ENCODE measurements around the gene STARD13. TPM values are rescaled to one million over a fixed set of nuclear protein-coding genes. Genes with fewer than 3 reads are reported as not detected.

Gene STARD13
- polyA plus RNA-seq, 1 donor (not counting 4 experiments of a cell fraction or from before 2014, with no cell fraction given), result 11.9 TPM

GRCh38 chr13:33110713-33111413, 174.7 kb downstream of the STARD13 start:
- Histone ChIP-seq H3K27ac (ENCODE audit: control insufficient read depth, insufficient read depth, low read length) (no peak overlapping the region), H3K9me1 (ENCODE audit: control insufficient read depth, extremely low read depth, insufficient read depth, low read length) (no peaks in the 10 kb centered on the region), H3K36me3 (ENCODE audit: control insufficient read depth in 2 of 2, extremely low read depth in 1 of 2, insufficient read depth in 2 of 2, low read length in 2 of 2) (peaks cover 39 to 41% of the 10 kb centered on the region in 2 experiments), H3K4me1 (ENCODE audit: control insufficient read depth, extremely low read depth, insufficient read depth, low read length) (no peaks in the 10 kb centered on the region), H3K9me3 (ENCODE audit: control insufficient read depth, low read depth, low read length) (no peaks in the 10 kb centered on the region), H3K9ac (ENCODE audit: control insufficient read depth, extremely low read depth, insufficient read depth, low read length) (no peak overlapping the region), H2AFZ (ENCODE audit: control insufficient read depth, low read length) (no peak overlapping the region), H3K4me3 (ENCODE audit: control insufficient read depth in 2 of 3, extremely low read depth in 1 of 3, insufficient read depth in 2 of 3, low read depth in 1 of 3, low read length in 3 of 3) (no peak overlapping the region), H3K4me2 (ENCODE audit: control insufficient read depth, extremely low read depth, insufficient read depth, low read depth, low read length) (no peak overlapping the region), H3K79me2 (ENCODE audit: control insufficient read depth, insufficient read depth, low read length) (no peaks in the 10 kb centered on the region), H4K20me1 (ENCODE audit: control insufficient read depth, extremely low read depth, insufficient read depth, low read length) (no peaks in the 10 kb centered on the region), H3K27me3 (ENCODE audit: control insufficient read depth, extremely low read depth, insufficient read depth, low read length) (no peaks in the 10 kb centered on the region)
- dilution Hi-C loops (cut with MboI; ENCODE audit: extremely low pct_ligation_motif_present, low sequenced_read_pairs), result no loop called here
- TF ChIP-seq, protein P1, sequence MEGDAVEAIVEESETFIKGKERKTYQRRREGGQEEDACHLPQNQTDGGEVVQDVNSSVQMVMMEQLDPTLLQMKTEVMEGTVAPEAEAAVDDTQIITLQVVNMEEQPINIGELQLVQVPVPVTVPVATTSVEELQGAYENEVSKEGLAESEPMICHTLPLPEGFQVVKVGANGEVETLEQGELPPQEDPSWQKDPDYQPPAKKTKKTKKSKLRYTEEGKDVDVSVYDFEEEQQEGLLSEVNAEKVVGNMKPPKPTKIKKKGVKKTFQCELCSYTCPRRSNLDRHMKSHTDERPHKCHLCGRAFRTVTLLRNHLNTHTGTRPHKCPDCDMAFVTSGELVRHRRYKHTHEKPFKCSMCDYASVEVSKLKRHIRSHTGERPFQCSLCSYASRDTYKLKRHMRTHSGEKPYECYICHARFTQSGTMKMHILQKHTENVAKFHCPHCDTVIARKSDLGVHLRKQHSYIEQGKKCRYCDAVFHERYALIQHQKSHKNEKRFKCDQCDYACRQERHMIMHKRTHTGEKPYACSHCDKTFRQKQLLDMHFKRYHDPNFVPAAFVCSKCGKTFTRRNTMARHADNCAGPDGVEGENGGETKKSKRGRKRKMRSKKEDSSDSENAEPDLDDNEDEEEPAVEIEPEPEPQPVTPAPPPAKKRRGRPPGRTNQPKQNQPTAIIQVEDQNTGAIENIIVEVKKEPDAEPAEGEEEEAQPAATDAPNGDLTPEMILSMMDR (optimal IDR thresholded peaks at IDR 0.05 in 1 of 3, IDR thresholded peaks at IDR 0.05 in 1 of 3, conservative IDR thresholded peaks at IDR 0.05 in 1 of 3; ENCODE audit: extremely low read depth in 1 of 3, insufficient read depth in 2 of 3, low read length in 3 of 3), result no peak
- TF ChIP-seq EZH2 (IDR thresholded peaks at IDR 0.05; ENCODE audit: low read length), result no peak
- FAIRE-seq, result no peak
- DNase-seq (ENCODE audit: low read depth, low spot score), result no peak

DNA sequence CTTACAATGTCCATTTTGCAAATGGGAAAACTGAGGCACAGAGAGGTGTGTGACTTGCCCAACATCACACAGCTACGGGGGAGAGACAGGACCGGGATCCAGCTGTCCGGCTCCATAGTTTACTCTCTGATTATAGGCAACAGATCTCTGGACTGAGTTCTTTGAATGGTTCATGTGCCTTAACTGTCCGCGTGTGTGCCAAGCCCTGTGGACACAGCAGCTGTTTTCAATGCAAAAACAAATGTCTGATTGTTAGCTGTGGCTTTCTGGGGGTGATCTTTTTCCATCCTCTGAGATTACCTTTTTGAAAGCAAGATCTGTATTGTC, 175.2 kb downstream of the STARD13 start:
- Histone ChIP-seq H3K79me2 (ENCODE audit: control insufficient read depth, insufficient read depth, low read length) (no peaks in the 10 kb centered on the region), H3K4me3 (ENCODE audit: control insufficient read depth in 2 of 3, extremely low read depth in 1 of 3, insufficient read depth in 2 of 3, low read depth in 1 of 3, low read length in 3 of 3) (no peak overlapping the region), H3K27ac (ENCODE audit: control insufficient read depth, insufficient read depth, low read length) (no peak overlapping the region), H3K27me3 (ENCODE audit: control insufficient read depth, extremely low read depth, insufficient read depth, low read length) (no peaks in the 10 kb centered on the region), H4K20me1 (ENCODE audit: control insufficient read depth, extremely low read depth, insufficient read depth, low read length) (no peaks in the 10 kb centered on the region), H3K9me3 (ENCODE audit: control insufficient read depth, low read depth, low read length) (no peaks in the 10 kb centered on the region), H3K4me1 (ENCODE audit: control insufficient read depth, extremely low read depth, insufficient read depth, low read length) (no peaks in the 10 kb centered on the region), H3K4me2 (ENCODE audit: control insufficient read depth, extremely low read depth, insufficient read depth, low read depth, low read length) (no peak overlapping the region), H2AFZ (ENCODE audit: control insufficient read depth, low read length) (no peak overlapping the region), H3K36me3 (ENCODE audit: control insufficient read depth in 2 of 2, extremely low read depth in 1 of 2, insufficient read depth in 2 of 2, low read length in 2 of 2) (peaks cover 39 to 42% of the 10 kb centered on the region in 2 experiments), H3K9me1 (ENCODE audit: control insufficient read depth, extremely low read depth, insufficient read depth, low read length) (no peaks in the 10 kb centered on the region), H3K9ac (ENCODE audit: control insufficient read depth, extremely low read depth, insufficient read depth, low read length) (no peak overlapping the region)
- FAIRE-seq, result no peak
- DNase-seq (ENCODE audit: low read depth, low spot score), result no peak
- TF ChIP-seq, protein P1 (optimal IDR thresholded peaks at IDR 0.05 in 1 of 3, IDR thresholded peaks at IDR 0.05 in 1 of 3, conservative IDR thresholded peaks at IDR 0.05 in 1 of 3; ENCODE audit: extremely low read depth in 1 of 3, insufficient read depth in 2 of 3, low read length in 3 of 3), result no peak
- no peak for TF ChIP-seq EZH2 (IDR thresholded peaks at IDR 0.05; ENCODE audit: low read length)
- dilution Hi-C loops (cut with MboI; ENCODE audit: extremely low pct_ligation_motif_present, low sequenced_read_pairs), result no loop called here
